ENCODE data around the gene PPFIA1.

PPFIA1 gene

GRCh38 chr11:70353900-70354568 lies 83.5 kb downstream of the PPFIA1 start:
- DNase-seq (ENCODE audit: low read depth in 2 of 2) = no peak

GRCh38 chr11:70354629-70355028 lies 84.1 kb downstream of the PPFIA1 start:
- no peak for DNase-seq (ENCODE audit: low read depth in 2 of 2)

GRCh38 chr11:70358753-70359152 lies 88.3 kb downstream of the PPFIA1 start:
- DNase-seq (ENCODE audit: low read depth in 2 of 2) = no peak

GRCh38 chr11:70359451-70360205 lies 89.1 kb downstream of the PPFIA1 start:
- no peak for DNase-seq (ENCODE audit: low read depth in 2 of 2)

GRCh38 chr11:70360211-70360610 lies 89.7 kb downstream of the PPFIA1 start:
- DNase-seq (ENCODE audit: low read depth in 2 of 2) = no peak

GRCh38 chr11:70364178-70364577 lies 93.7 kb downstream of the PPFIA1 start:
- DNase-seq (ENCODE audit: low read depth in 2 of 2) = no peak

- peak; percentile 75 to 81 for DNase-seq (ENCODE audit: low read depth in 2 of 2)
Measured at GRCh38 chr11:70364745-70365543, 94.5 kb downstream of the PPFIA1 start.

GRCh38 chr11:70365544-70365927 lies 95.0 kb downstream of the PPFIA1 start:
- no peak for DNase-seq (ENCODE audit: low read depth in 2 of 2)

- no peak for DNase-seq (ENCODE audit: low read depth in 2 of 2)
Measured at GRCh38 chr11:70367071-70367470, 96.6 kb downstream of the PPFIA1 start.

GRCh38 chr11:70368961-70369360 lies 98.5 kb downstream of the PPFIA1 start:
- no peak for DNase-seq (ENCODE audit: low read depth in 2 of 2)

GRCh38 chr11:70371241-70371640 lies 100.8 kb downstream of the PPFIA1 start:
- no peak for DNase-seq (ENCODE audit: low read depth in 2 of 2)

- DNase-seq (ENCODE audit: low read depth in 2 of 2) = no peak
Measured at GRCh38 chr11:70372076-70372475, 101.6 kb downstream of the PPFIA1 start.

- DNase-seq (ENCODE audit: low read depth in 2 of 2) = no peak
Measured at GRCh38 chr11:70376621-70377020, 106.1 kb downstream of the PPFIA1 start.

- DNase-seq (ENCODE audit: low read depth in 2 of 2) = no peak
Measured at GRCh38 chr11:70377645-70378044, 107.2 kb downstream of the PPFIA1 start.

- DNase-seq (ENCODE audit: low read depth in 2 of 2) = no peak
Measured at GRCh38 chr11:70378506-70379134, 108.1 kb downstream of the PPFIA1 start.

- no peak for DNase-seq (ENCODE audit: low read depth in 2 of 2)
Measured at GRCh38 chr11:70381350-70381749, 110.9 kb downstream of the PPFIA1 start.

GRCh38 chr11:70381872-70382861 lies 111.7 kb downstream of the PPFIA1 start:
- no peak for DNase-seq (ENCODE audit: low read depth in 2 of 2)

- DNase-seq (ENCODE audit: low read depth in 2 of 2) = no peak
Measured at GRCh38 chr11:70383664-70384565, 113.4 kb downstream of the PPFIA1 start.

- DNase-seq (ENCODE audit: low read depth in 2 of 2) = no peak
Measured at GRCh38 chr11:70384566-70385152, 114.2 kb downstream of the PPFIA1 start.

All from stimulated activated CD8-positive, alpha-beta memory T cell treated with anti-CD3 and anti-CD28 coated beads, Interleukin-15, amount 100 ng/mL, for 48 hours (primary cell).